C4-2B (cell line): ENCODE results near the gene NPAS3.

Experiments used
- ZFX ChIP-seq: fragments of 450-650 bp; IDR thresholded peaks from 2 replicates; pipeline ENCODE4 v1.6.1; 2017
- TF ChIP-seq, protein P1 (sequence below): fragments of 450-650 bp; conservative IDR thresholded peaks from 2 replicates; pipeline ENCODE4 v1.5.1; 2017; ENCODE audit warnings: mild to moderate bottlenecking

DNA sequence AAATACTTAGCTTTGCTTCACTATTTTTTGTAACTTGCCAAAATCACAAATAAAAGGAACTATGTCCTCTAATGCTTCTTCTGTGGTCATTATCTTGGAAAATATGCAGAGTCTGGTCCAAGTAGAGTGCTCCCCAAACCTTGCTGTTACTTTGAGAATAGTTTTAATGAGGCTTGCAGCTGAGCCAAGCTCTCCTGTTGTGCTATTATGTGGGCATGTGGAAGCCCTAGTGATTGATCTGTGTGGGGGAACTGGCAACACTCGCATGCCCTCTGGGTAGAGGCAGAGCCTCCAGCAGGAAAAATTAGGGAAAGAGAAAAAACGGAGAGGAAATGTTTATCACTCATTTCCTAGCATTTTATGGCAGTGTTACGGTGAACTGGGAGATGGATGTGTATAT lies 539.1 kb downstream of the NPAS3 start:
- TF ChIP-seq, protein P1, sequence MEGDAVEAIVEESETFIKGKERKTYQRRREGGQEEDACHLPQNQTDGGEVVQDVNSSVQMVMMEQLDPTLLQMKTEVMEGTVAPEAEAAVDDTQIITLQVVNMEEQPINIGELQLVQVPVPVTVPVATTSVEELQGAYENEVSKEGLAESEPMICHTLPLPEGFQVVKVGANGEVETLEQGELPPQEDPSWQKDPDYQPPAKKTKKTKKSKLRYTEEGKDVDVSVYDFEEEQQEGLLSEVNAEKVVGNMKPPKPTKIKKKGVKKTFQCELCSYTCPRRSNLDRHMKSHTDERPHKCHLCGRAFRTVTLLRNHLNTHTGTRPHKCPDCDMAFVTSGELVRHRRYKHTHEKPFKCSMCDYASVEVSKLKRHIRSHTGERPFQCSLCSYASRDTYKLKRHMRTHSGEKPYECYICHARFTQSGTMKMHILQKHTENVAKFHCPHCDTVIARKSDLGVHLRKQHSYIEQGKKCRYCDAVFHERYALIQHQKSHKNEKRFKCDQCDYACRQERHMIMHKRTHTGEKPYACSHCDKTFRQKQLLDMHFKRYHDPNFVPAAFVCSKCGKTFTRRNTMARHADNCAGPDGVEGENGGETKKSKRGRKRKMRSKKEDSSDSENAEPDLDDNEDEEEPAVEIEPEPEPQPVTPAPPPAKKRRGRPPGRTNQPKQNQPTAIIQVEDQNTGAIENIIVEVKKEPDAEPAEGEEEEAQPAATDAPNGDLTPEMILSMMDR: no peak
- no peak for TF ChIP-seq ZFX
